Stimulated activated CD4-positive, alpha-beta T cell treated with anti-CD3 and anti-CD28 coated beads, Interleukin-15, amount 100 ng/mL, for 48 hours (primary cell): ENCODE data around the gene P3H4.

Experiments
- DNase-seq, 2 donors: peaks; one replicate each; pipeline ENCODE4 v3.0.0-alpha.2; 2020; ENCODE audit warnings: low read depth in 2 of 2

The P3H4 gene

GRCh38 chr17:41821776-41822175 lies 10.0 kb upstream of the P3H4 start:
- no peak for DNase-seq

GRCh38 chr17:41818024-41818423 lies 6.3 kb upstream of the P3H4 start:
- DNase-seq: no peak

GRCh38 chr17:41816637-41817320 lies 5.0 kb upstream of the P3H4 start:
- DNase-seq: no peak

GRCh38 chr17:41814195-41814594 lies 2.4 kb upstream of the P3H4 start:
- DNase-seq: no peak

GRCh38 chr17:41813699-41814124 lies 2.0 kb upstream of the P3H4 start:
- DNase-seq: no peak

DNA sequence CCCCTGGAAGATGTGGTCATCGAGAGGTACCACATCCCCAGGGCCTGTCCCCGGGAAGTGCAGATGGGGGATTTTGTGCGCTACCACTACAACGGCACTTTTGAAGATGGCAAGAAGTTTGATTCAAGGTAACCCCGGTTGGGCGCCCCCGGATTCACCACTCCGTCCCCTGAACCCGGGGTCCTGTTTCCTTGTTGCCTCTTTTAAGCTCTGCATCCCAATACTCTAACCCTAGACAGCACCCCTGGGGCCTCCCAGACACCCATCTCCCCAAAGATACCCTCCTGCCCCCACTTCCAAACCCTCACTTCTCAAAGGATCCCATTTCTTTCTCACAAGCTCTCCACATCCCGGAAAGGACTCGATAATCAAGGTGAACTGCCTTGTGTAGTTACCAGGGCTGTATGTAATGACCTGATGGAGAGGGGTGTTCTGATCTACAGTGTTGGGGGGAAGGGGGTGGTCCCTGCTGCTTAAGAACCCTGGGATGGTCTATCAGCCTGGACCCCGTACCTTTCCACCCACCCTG lies 1.5 kb upstream of the P3H4 start:
- DNase-seq: no peak

DNA sequence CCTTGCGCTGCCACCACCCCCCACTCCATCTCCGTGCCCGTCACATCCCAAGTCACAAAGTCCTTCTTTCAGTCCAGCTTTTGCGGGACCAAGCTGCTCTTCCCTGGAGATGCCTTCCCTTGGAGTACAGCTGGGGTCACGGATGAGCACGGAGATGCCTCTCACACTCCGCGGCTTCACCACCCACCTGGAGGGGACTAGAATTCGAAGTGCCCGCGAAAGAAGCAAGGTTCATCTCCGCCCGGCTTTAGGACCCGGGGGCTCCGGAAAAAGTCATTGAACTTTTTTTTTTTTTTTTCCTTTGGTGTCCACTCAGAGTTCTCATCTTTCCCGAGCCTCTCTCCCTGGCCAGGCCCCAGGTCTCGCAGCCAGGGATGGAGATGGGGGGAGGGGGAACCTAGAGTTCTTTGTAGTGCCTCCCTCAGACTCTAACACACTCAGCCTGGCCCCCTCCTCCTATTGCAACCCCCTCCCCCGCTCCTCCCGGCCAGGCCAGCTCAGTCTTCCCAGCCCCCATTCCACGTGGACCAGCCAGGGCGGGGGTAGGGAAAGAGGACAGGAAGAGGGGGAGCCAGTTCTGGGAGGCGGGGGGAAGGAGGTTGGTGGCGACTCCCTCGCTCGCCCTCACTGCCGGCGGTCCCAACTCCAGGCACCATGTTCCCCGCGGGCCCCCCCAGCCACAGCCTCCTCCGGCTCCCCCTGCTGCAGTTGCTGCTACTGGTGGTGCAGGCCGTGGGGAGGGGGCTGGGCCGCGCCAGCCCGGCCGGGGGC lies 817 bp upstream of the P3H4 start, which contains the start of gene FKBP10:
TSS of gene FKBP10 (plus strand) at position 624 of the 771 bp plus-strand sequence. CDS start at position 655, 31 bp downstream.
- DNase-seq: no peak

DNA sequence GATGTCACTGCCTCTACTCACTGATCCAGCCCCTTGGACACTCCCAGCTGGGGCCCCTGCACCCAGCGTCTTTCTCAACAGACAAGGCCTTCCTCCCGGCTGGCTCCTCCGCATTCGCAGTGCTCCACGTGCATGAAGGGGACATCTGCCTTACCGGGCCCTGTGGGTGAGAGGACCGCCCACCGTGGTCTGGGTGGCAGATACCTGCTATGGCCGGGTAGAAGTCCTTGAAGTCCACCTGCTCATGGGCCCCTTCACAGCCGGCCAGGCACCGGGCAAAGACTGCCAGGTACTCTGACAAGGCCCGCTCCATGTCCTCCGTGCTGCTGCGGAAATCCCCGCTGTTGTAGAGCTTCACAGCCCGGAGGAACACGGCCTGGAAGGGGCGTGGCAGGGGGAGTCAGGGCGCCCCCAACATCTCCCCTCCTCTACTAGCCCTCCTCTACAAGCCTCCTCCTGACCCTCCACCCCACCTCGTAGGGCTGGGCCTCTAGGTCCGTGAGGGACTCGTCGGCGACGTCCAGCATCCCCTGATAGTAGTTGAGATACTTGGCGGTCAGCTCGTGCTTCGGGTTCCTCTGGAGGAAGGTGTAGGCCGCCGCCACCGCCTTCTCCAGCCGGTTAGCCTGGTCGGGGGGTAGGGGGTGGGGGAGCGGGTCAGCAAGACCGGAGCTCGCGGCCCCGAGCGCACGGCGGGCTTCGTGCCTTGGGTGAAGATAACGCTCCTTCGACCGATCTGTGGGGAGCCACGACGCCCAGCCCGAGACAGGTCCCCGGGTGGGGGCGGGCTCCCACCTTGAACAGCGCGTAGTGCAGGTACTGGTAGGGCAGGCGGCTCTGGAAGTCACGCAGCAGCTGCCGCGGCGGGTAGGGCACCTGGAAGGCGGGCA lies 845 bp downstream of the P3H4 start:
- DNase-seq: peak in 1 of 2 donors; percentile 5

DNA sequence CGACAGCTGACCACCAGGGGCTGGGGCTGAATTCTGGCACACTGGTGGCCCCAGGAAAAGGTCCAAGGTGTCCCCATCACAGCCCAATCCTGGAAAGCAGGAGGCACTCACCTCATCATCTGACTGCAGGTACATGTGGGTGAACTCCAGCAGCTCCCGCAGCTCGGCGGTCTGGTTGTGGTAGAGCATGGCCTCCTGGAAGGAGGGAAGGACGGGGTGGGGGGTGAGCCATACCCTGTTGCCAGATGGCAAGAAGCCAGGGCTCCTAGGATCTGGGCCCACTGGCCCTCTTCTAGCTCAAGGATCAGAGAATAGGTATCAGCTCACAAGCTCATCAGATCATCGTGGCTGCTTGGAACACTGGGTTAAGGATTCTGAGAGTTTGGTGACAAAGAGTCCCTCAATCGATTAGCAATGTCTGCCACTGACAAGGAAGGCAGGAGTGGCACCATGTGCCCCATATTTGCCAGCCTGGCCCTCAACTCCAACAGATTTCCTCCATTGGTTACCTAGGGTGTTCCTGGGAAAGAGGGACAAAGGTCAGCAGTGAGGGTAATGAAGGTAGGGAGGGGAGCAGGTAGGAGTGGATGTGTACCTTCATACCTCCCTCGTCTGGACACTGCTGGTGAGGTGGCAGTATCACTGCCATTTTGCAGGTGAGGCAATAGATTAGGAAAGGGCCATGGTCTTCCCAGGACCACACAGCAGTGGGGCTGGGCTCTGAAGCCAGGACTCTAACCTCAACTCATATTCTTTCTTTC lies 4.9 kb downstream of the P3H4 start:
- no peak for DNase-seq

DNA sequence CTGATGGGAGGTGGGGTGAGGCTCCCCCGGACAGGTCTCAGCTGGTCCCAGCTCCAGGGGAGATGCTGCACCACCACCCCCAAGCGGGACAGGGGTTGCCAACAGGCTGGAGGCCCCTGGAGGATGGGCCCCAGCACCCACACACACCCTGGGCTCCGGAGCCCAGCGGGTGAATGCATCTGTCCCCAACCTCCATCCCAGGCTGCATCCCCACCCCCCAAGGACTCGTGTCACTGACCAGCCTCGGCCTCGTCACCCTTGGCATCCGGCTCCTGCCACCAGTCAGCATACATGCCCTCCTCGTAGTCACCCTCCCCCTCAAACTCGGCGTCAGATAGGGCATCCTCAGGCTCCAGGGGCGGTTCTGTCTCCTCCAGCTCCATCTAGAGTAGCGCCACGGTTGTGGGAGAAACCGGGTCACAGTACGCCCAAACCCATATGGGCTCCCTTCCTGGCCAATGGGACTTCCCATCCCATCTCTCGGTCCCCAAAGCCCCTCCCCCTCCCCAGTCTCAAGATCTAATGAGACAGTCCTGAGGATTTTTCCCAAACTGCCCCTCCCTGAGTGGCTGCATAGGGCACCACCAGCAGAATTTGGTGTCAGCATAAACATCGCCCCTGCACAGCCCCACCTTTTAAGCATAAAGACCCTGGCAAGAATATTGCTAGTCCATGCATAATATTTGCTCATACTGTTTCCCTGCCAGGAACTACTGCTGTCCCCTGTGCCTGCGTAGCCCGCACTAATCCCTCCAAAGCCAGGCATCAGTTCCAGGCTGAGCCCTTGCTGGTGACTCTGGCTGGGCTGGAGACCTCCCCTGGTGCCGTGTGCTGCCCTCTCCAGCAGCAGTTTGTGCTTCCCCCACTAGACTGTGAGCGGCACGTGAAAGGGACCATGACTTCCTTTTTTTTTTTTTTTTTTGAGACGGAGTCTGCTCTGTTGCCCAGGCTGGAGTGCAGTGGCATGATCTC lies 8.4 kb downstream of the P3H4 start:
- DNase-seq: no peak

- peak; percentile 43 to 61 for DNase-seq
These were observed 10.1 kb downstream of the P3H4 start for GRCh38 chr17:41801374-41802271.

DNA sequence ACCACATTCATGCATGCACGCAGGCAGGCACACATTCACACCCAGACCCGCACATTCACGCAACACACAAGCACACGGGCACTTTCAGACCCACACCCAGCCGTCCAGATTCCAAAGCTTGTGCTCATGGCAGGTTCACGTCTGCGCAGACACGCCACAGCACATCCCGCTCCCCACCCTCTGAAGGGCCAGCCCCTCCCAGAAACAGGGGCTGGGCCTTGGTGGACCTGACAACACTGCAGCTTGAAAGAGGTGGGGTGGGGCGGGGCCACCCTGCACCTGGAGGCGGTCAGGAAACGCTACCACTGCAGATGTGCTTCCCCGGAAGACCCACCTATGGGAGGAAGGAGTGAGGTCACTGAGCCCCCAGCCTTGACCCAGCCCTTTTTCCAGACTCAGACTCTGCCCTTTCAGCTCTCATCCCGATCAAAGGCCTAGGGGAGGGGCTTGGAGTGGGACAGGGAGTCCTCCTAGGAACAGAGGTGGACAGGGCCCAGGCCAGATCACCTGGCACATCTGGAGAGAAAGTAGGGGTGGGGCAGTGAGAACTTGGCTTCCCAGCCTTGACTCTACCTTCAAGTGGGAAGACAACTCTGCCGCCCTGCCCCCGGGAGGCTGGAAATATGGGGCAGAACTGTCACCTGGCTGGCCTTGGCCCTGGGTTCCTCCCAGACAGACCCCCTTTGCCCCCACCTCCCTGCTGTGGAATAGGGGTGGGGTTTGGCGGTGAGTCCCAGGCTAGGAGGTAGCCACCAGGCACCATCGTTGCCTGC lies 11.0 kb downstream of the P3H4 start:
- no peak for DNase-seq

DNA sequence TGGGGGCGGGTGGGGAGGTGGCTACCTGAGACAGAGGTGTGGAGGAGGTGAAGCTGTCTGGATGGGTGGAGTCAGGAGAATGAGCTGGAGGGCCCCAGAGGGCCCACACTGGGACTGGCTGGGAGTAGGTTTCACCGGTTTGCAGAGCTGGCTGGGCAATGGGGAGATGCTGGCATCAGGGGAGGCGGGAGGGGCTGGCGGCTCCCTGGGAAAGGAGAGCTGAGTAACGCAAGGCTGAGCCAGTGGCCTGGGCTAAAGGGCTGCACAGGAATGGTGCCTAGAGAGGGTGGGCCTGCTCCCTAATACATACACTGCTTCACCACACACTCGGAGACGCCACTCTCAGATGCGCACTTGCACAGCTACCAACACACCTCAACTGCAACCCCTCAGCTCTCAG lies 12.4 kb downstream of the P3H4 start:
- no peak for DNase-seq

DNA sequence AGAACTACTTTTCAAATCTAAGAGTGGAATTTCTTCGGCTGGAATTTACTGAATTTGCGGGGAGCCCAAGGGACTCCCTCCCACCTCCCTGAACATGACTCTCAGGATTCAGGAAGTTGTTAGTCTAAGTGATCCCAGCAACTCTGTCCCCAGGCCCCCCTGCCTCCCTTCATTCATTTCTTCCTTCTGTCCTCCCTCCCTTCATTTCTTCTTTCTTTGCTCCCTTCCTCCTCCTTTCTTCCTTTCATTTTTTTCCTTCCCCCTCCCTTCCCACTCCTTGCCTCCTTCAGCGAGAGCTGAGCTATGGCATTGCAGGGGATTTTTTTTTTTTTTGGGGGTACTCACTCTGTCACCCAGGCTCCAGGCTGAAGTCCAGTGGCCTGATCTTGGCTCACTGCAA lies 14.4 kb downstream of the P3H4 start:
- no peak for DNase-seq

GRCh38 chr17:41796121-41796895 lies 15.4 kb downstream of the P3H4 start:
- DNase-seq: no peak

GRCh38 chr17:41794540-41794975 lies 17.2 kb downstream of the P3H4 start:
- no peak for DNase-seq

- DNase-seq: no peak
These were observed 17.8 kb downstream of the P3H4 start for GRCh38 chr17:41793784-41794539.
